PFSK-1 (cell line): ENCODE measurements around the gene HDAC4.

Experiments
- FOXP2 ChIP-seq: optimal IDR thresholded peaks from 2 replicates; pipeline ENCODE3; 2011; ENCODE audit warnings: borderline replicate concordance, control low read depth, inconsistent platforms; ENCODE audit not compliant: insufficient read depth; ENCODE audit errors: extremely low read length, extremely low read depth
- POLR2AphosphoS5 ChIP-seq: IDR thresholded peaks from 2 replicates; pipeline ENCODE4 v1.6.1; 2012; ENCODE audit warnings: low read depth, mild to moderate bottlenecking, control low read depth, low read length, moderate library complexity
- REST ChIP-seq, 2 experiments: IDR thresholded peaks; 2 replicates each; pipeline versions ENCODE4 v1.6.1 to v1.8.0; 2011 to 2012; ENCODE audit warnings: low read depth in 2 of 2, low read length in 2 of 2, control low read depth in 1 of 2, inconsistent platforms in 1 of 2, mild to moderate bottlenecking in 1 of 2, moderate library complexity in 1 of 2; ENCODE audit not compliant: insufficient read depth in 1 of 2
- SIN3A ChIP-seq: IDR thresholded peaks from 2 replicates; pipeline ENCODE4 v1.6.1; 2012; ENCODE audit warnings: mild to moderate bottlenecking, low read length, moderate library complexity, borderline replicate concordance; ENCODE audit not compliant: insufficient read depth
- TAF1 ChIP-seq: IDR thresholded peaks from 2 replicates; pipeline ENCODE4 v1.6.1; 2012; ENCODE audit warnings: low read length, control low read depth, borderline replicate concordance; ENCODE audit not compliant: insufficient read depth

The HDAC4 gene

DNA sequence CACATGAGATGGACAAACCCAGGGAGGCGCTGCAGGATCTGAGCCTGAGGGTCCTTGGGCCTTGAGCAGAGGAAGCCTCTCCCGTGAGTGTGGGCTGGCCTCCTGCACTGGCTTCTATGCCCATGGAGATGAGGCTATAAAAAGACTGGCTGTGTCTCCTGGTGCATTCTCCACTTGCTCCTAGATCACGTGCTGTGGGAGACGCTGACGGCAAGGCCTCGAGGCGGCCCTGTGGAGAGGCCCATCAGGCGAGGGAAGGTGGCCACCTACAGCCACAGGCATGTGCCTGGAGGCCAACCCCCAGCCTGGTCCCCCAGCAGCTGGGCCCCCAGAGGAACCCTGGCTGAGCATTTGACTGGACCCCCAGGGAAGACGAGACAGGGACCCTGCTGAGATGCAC, 354.0 kb downstream of the HDAC4 start:
- TF ChIP-seq TAF1, result no peak
- TF ChIP-seq REST (IDR thresholded peaks at IDR 0.05; ENCODE audit: insufficient read depth in 1 of 2, low read depth in 2 of 2, low read length in 2 of 2), result no peak

DNA sequence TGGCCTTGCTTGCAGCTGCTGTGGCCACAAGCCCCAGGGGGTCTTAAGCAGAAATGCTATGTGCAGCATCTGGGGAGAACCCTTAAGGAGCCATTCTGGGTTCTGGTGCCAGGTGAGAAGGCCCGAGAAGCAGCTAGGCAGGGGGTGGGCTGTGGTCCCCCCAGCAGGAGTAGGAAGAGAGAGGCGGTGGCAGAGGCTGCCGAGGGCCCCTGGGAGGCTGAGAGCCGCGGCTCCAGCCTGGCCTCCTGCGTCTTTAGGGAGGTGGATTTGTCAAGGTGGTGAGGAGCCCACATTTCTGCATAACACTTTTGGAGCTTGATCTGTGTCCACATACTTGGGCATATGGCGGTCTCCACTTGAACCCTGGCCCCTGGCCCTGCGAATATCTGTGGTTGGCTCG, 356.5 kb downstream of the HDAC4 start:
- TF ChIP-seq SIN3A (no peak), FOXP2 (no peak), TAF1 (no peak), REST (IDR thresholded peaks at IDR 0.05; ENCODE audit: insufficient read depth in 1 of 2, low read depth in 2 of 2, low read length in 2 of 2) (no peak), POLR2AphosphoS5 (no peak)

- TF ChIP-seq POLR2AphosphoS5, result no peak
- TF ChIP-seq SIN3A, result no peak
- TF ChIP-seq FOXP2, result no peak
- no peak for TF ChIP-seq TAF1
- no peak for TF ChIP-seq REST (IDR thresholded peaks at IDR 0.05; ENCODE audit: insufficient read depth in 1 of 2, low read depth in 2 of 2, low read length in 2 of 2)
Measured at GRCh38 chr2:239043326-239043725, 357.5 kb downstream of the HDAC4 start.

GRCh38 chr2:239042551-239043320, 358.1 kb downstream of the HDAC4 start:
- no peak for TF ChIP-seq TAF1
- TF ChIP-seq SIN3A, result no peak
- TF ChIP-seq FOXP2, result no peak
- no peak for TF ChIP-seq POLR2AphosphoS5
- no peak for TF ChIP-seq REST (IDR thresholded peaks at IDR 0.05; ENCODE audit: insufficient read depth in 1 of 2, low read depth in 2 of 2, low read length in 2 of 2)

DNA sequence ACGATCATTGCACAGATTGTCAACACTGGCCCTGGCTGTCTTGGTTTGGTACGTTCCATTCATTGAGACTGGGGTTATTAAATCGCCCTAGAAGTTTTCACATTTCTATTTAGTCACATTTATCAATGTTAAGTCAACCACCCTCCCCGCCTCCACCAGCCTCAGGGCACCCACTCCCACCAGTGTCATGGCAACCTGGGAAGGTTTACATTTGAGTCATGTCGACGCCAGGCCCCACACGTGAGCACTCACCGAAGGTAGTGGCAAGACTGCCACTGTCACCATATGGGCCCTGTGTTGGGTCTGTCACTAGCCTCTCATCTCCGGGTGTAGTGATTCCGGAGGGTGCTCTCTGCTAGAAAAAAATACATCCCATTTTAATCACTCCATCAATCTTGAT, 358.8 kb downstream of the HDAC4 start:
- TF ChIP-seq FOXP2 (no peak), SIN3A (no peak), REST (IDR thresholded peaks at IDR 0.05; ENCODE audit: insufficient read depth in 1 of 2, low read depth in 2 of 2, low read length in 2 of 2) (no peak), TAF1 (no peak), POLR2AphosphoS5 (no peak)
